Measurements from ENCODE around the gene JAZF1.

The JAZF1 gene

DNA sequence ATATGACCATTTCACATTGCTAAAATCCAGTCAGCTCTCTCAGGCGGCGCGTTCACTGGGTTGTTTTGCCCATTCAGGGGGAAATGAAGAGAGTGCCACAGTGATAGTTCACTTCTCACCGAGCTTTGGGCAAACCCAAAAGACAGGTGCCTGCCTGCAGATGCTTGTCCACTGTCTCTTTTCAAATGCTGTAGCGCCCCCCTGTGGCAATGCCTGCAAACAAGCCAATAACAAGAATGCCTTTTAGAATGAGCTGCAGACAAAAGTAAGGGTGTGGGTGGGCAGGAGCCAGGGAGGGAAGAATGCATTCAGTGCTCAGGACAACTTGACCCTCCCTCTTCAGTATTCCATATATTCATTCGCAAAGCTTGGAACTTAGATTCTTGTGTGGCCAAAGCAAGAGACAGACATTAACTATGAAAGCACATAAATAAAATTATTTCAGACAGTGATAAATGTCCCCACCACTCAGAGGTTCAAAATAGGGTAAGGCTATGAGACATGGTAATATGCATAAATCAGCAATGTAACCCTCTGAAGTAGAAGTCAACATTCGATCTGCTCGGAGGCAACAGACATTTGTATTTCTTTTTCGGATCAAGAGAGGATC lies 86.9 kb downstream of the JAZF1 start:
- Histone ChIP-seq H4K20me1 (ENCODE audit: control insufficient read depth, insufficient read depth, low read depth, low read length) (peaks cover 25% of the 10 kb centered on the region; the same call in 1 of the 2 replicates), H3F3A (ENCODE audit: control insufficient read depth, insufficient read depth) (no peaks in the 10 kb centered on the region; the same call in 1 of the 2 replicates), H3K4me2 (ENCODE audit: low read length) (no peak overlapping the region), H3K4me3 (ENCODE audit: low read length) (no peak overlapping the region), H3K4me1 (ENCODE audit: control insufficient read depth, low read length) (peaks cover 26% of the 10 kb centered on the region), H3K36me3 (ENCODE audit: control insufficient read depth, low read length) (peaks cover 18% of the 10 kb centered on the region), H3K27me3 (ENCODE audit: control insufficient read depth, low read length) (no peaks in the 10 kb centered on the region), H3K79me2 (ENCODE audit: control insufficient read depth, low read length) (peaks cover 58% of the 10 kb centered on the region), H3K27ac (ENCODE audit: low read depth, low read length) (no peak overlapping the region), H3K9me2 (replicated peaks; ENCODE audit: control insufficient read depth, low read length) (no peaks in the 10 kb centered on the region), H3K9me3 (ENCODE audit: control insufficient read depth, insufficient read depth, low read length) (no peaks in the 10 kb centered on the region)
- no peak for TF ChIP-seq EZH2phosphoT487 (IDR thresholded peaks at IDR 0.05; ENCODE audit: borderline replicate concordance, low read length)
- TF ChIP-seq, protein P1, sequence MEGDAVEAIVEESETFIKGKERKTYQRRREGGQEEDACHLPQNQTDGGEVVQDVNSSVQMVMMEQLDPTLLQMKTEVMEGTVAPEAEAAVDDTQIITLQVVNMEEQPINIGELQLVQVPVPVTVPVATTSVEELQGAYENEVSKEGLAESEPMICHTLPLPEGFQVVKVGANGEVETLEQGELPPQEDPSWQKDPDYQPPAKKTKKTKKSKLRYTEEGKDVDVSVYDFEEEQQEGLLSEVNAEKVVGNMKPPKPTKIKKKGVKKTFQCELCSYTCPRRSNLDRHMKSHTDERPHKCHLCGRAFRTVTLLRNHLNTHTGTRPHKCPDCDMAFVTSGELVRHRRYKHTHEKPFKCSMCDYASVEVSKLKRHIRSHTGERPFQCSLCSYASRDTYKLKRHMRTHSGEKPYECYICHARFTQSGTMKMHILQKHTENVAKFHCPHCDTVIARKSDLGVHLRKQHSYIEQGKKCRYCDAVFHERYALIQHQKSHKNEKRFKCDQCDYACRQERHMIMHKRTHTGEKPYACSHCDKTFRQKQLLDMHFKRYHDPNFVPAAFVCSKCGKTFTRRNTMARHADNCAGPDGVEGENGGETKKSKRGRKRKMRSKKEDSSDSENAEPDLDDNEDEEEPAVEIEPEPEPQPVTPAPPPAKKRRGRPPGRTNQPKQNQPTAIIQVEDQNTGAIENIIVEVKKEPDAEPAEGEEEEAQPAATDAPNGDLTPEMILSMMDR (IDR thresholded peaks at IDR 0.05; ENCODE audit: low read depth, low read length, poor library complexity, severe bottlenecking): peak; percentile 98

DNA sequence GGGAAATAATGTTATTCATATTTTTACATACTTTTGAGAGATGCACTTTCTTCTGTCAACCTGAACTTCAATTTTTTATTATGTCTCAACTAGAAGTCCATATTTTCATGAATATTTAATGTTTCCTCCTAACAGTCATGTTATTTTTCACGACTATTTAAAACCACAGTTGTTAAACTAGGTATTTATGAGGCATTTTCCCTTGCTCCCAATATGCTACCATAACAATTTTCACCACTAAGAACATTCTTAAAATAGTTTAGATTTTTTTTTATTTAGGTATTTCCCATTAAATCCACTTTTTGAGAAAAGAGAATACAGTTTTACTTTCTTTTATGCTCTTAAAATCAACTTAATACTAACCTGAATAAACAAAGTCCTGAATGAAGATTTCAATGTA lies 89.4 kb downstream of the JAZF1 start:
- TF ChIP-seq, protein P1 (IDR thresholded peaks at IDR 0.05; ENCODE audit: low read depth, low read length, poor library complexity, severe bottlenecking): no peak
- TF ChIP-seq EZH2phosphoT487 (IDR thresholded peaks at IDR 0.05; ENCODE audit: borderline replicate concordance, low read length): no peak
- Histone ChIP-seq H3K27ac (ENCODE audit: low read depth, low read length) (no peak overlapping the region), H3K27me3 (ENCODE audit: control insufficient read depth, low read length) (no peaks in the 10 kb centered on the region), H4K20me1 (ENCODE audit: control insufficient read depth, insufficient read depth, low read depth, low read length) (peaks cover 20% of the 10 kb centered on the region; the same call in 1 of the 2 replicates), H3K4me3 (ENCODE audit: low read length) (no peak overlapping the region), H3K4me2 (ENCODE audit: low read length) (no peak overlapping the region), H3K79me2 (ENCODE audit: control insufficient read depth, low read length) (peaks cover 66% of the 10 kb centered on the region), H3K4me1 (ENCODE audit: control insufficient read depth, low read length) (peaks cover 27% of the 10 kb centered on the region), H3K9me3 (ENCODE audit: control insufficient read depth, insufficient read depth, low read length) (no peaks in the 10 kb centered on the region), H3K9me2 (replicated peaks; ENCODE audit: control insufficient read depth, low read length) (no peaks in the 10 kb centered on the region), H3F3A (ENCODE audit: control insufficient read depth, insufficient read depth) (no peaks in the 10 kb centered on the region), H3K36me3 (ENCODE audit: control insufficient read depth, low read length) (peaks cover 18% of the 10 kb centered on the region)

DNA sequence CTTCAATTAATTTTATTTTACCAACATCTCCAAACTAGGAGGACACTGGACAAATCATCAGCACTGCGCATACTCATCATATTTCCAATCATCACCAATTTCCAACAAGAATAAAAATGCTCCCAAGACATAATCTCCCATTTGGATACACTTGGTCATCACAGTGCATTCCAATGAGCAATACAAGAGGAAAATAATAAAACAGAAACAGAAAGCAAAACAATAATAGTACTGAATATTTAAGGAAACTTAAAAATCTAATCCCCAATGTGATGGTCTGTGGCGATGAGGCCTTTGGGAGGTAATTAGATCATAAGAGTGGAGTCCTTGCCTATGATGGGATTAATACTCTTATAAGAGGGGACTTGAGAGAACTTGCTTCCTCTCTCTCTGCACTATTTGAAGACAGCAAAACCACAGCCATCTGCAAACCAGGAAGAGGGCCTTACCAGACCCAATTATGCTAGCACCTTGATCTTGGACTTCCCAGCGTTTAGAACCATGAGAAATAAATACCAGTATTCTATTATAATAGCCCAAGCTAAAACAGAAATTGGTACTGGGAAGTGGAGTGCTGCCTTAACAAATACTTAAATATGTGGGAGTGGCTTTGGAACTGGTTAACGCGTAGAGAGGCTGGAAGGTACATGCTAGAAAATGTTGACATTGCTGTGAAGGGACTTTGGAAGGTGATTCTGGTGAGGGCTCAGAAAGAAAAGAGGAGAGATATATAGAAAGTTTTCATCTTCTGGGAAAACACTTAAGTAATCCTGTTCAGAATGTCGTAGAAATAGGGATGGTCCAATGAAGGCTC lies 91.5 kb downstream of the JAZF1 start:
- H3K4me2 ChIP-seq (ENCODE audit: low read length): peak overlapping the region; percentile 13
- no peak overlapping the region for H3K4me3 ChIP-seq (ENCODE audit: low read length)
- no peak overlapping the region for H3K27ac ChIP-seq (ENCODE audit: low read depth, low read length)
- H3K9me2 ChIP-seq (replicated peaks; ENCODE audit: control insufficient read depth, low read length): no peaks in the 10 kb centered on the region
- H3K79me2 ChIP-seq (ENCODE audit: control insufficient read depth, low read length): peaks cover 67% of the 10 kb centered on the region
- no peak for TF ChIP-seq EZH2phosphoT487 (IDR thresholded peaks at IDR 0.05; ENCODE audit: borderline replicate concordance, low read length)
- TF ChIP-seq, protein P1 (IDR thresholded peaks at IDR 0.05; ENCODE audit: low read depth, low read length, poor library complexity, severe bottlenecking): no peak
- no peaks in the 10 kb centered on the region for H3K9me3 ChIP-seq (ENCODE audit: control insufficient read depth, insufficient read depth, low read length)
- no peaks in the 10 kb centered on the region for H3K27me3 ChIP-seq (ENCODE audit: control insufficient read depth, low read length)
- H4K20me1 ChIP-seq (ENCODE audit: control insufficient read depth, insufficient read depth, low read depth, low read length): peaks cover 6% of the 10 kb centered on the region; the same call in 1 of the 2 replicates
- peaks cover 7% of the 10 kb centered on the region for H3K36me3 ChIP-seq (ENCODE audit: control insufficient read depth, low read length)
- no peaks in the 10 kb centered on the region for H3F3A ChIP-seq (ENCODE audit: control insufficient read depth, insufficient read depth)
- peaks cover 32% of the 10 kb centered on the region for H3K4me1 ChIP-seq (ENCODE audit: control insufficient read depth, low read length)

All from DOHH2 (cell line).